ENCODE data around the gene LEKR1.
"Not testable (repeated sequence)": the region's sequence is repeated elsewhere in the genome, so short reads cannot be mapped to it uniquely, and the experiment has no call there.

Gene LEKR1

GRCh38 chr3:156897851-156898250 is 71.7 kb downstream of the LEKR1 start:
- H3K9ac ChIP-seq (ENCODE audit: low read length in 5 of 5); H3K36me3 ChIP-seq (ENCODE audit: control insufficient read depth in 5 of 5, insufficient read depth in 5 of 5, low read length in 5 of 5); H3K27ac ChIP-seq (ENCODE audit: low read depth, low read length); H3K4me1 ChIP-seq (ENCODE audit: control insufficient read depth in 5 of 5, insufficient read depth in 5 of 5, low read length in 5 of 5); H3K27me3 ChIP-seq (ENCODE audit: control insufficient read depth in 5 of 5, insufficient read depth in 4 of 5, low read length in 5 of 5); H3K9me3 ChIP-seq (ENCODE audit: control insufficient read depth in 5 of 5, low read length in 5 of 5); H3K4me3 ChIP-seq (ENCODE audit: low read depth in 1 of 5, low read length in 5 of 5): not testable (repeated sequence)

- H3K4me1 ChIP-seq (ENCODE audit: control insufficient read depth in 5 of 5, insufficient read depth in 5 of 5, low read length in 5 of 5) = no peaks in the 10 kb centered on the region
- H3K27ac ChIP-seq (ENCODE audit: low read depth, low read length) = no peak overlapping the region
- no peaks in the 10 kb centered on the region for H3K36me3 ChIP-seq (ENCODE audit: control insufficient read depth in 5 of 5, insufficient read depth in 5 of 5, low read length in 5 of 5)
- H3K9me3 ChIP-seq (ENCODE audit: control insufficient read depth in 5 of 5, low read length in 5 of 5) = peaks cover 0 to 4% (median 0%) of the 10 kb centered on the region in 5 donors
- no peaks in the 10 kb centered on the region for H3K27me3 ChIP-seq (ENCODE audit: control insufficient read depth in 5 of 5, insufficient read depth in 4 of 5, low read length in 5 of 5)
- H3K4me3 ChIP-seq (ENCODE audit: low read depth in 1 of 5, low read length in 5 of 5) = no peak overlapping the region
- H3K9ac ChIP-seq (ENCODE audit: low read length in 5 of 5) = no peak overlapping the region
Observed at GRCh38 chr3:156898296-156898880, 72.2 kb downstream of the LEKR1 start.

GRCh38 chr3:156899951-156900350 is 73.8 kb downstream of the LEKR1 start:
- no peak overlapping the region for H3K9ac ChIP-seq (ENCODE audit: low read length in 5 of 5)
- no peak overlapping the region for H3K27ac ChIP-seq (ENCODE audit: low read depth, low read length)
- H3K36me3 ChIP-seq (ENCODE audit: control insufficient read depth in 5 of 5, insufficient read depth in 5 of 5, low read length in 5 of 5) = no peaks in the 10 kb centered on the region
- H3K4me3 ChIP-seq (ENCODE audit: low read depth in 1 of 5, low read length in 5 of 5) = no peak overlapping the region
- H3K9me3 ChIP-seq (ENCODE audit: control insufficient read depth in 5 of 5, low read length in 5 of 5) = peaks cover 0 to 4% (median 0%) of the 10 kb centered on the region in 5 donors
- H3K27me3 ChIP-seq (ENCODE audit: control insufficient read depth in 5 of 5, insufficient read depth in 4 of 5, low read length in 5 of 5) = no peaks in the 10 kb centered on the region
- no peaks in the 10 kb centered on the region for H3K4me1 ChIP-seq (ENCODE audit: control insufficient read depth in 5 of 5, insufficient read depth in 5 of 5, low read length in 5 of 5)

- Histone ChIP-seq H3K4me3 (ENCODE audit: low read depth in 1 of 5, low read length in 5 of 5) (no peak overlapping the region), H3K4me1 (ENCODE audit: control insufficient read depth in 5 of 5, insufficient read depth in 5 of 5, low read length in 5 of 5) (no peaks in the 10 kb centered on the region), H3K27ac (ENCODE audit: low read depth, low read length) (no peak overlapping the region), H3K36me3 (ENCODE audit: control insufficient read depth in 5 of 5, insufficient read depth in 5 of 5, low read length in 5 of 5) (no peaks in the 10 kb centered on the region), H3K27me3 (ENCODE audit: control insufficient read depth in 5 of 5, insufficient read depth in 4 of 5, low read length in 5 of 5) (no peaks in the 10 kb centered on the region), H3K9me3 (ENCODE audit: control insufficient read depth in 5 of 5, low read length in 5 of 5) (no peaks in the 10 kb centered on the region), H3K9ac (ENCODE audit: low read length in 5 of 5) (no peak overlapping the region)
Observed at GRCh38 chr3:156902916-156903315, 76.8 kb downstream of the LEKR1 start.

- no peak overlapping the region for H3K27ac ChIP-seq (ENCODE audit: low read depth, low read length)
- no peaks in the 10 kb centered on the region for H3K27me3 ChIP-seq (ENCODE audit: control insufficient read depth in 5 of 5, insufficient read depth in 4 of 5, low read length in 5 of 5)
- H3K4me1 ChIP-seq (ENCODE audit: control insufficient read depth in 5 of 5, insufficient read depth in 5 of 5, low read length in 5 of 5) = no peaks in the 10 kb centered on the region
- no peak overlapping the region for H3K4me3 ChIP-seq (ENCODE audit: low read depth in 1 of 5, low read length in 5 of 5)
- no peaks in the 10 kb centered on the region for H3K9me3 ChIP-seq (ENCODE audit: control insufficient read depth in 5 of 5, low read length in 5 of 5)
- no peaks in the 10 kb centered on the region for H3K36me3 ChIP-seq (ENCODE audit: control insufficient read depth in 5 of 5, insufficient read depth in 5 of 5, low read length in 5 of 5)
- H3K9ac ChIP-seq (ENCODE audit: low read length in 5 of 5) = no peak overlapping the region
Observed at GRCh38 chr3:156906275-156906674, 80.1 kb downstream of the LEKR1 start.

GRCh38 chr3:156908398-156908797 is 82.2 kb downstream of the LEKR1 start:
- H3K36me3 ChIP-seq (ENCODE audit: control insufficient read depth in 5 of 5, insufficient read depth in 5 of 5, low read length in 5 of 5) = no peaks in the 10 kb centered on the region
- H3K9ac ChIP-seq (ENCODE audit: low read length in 5 of 5) = no peak overlapping the region
- H3K4me1 ChIP-seq (ENCODE audit: control insufficient read depth in 5 of 5, insufficient read depth in 5 of 5, low read length in 5 of 5) = no peaks in the 10 kb centered on the region
- H3K27ac ChIP-seq (ENCODE audit: low read depth, low read length) = no peak overlapping the region
- H3K9me3 ChIP-seq (ENCODE audit: control insufficient read depth in 5 of 5, low read length in 5 of 5) = no peaks in the 10 kb centered on the region
- no peak overlapping the region for H3K4me3 ChIP-seq (ENCODE audit: low read depth in 1 of 5, low read length in 5 of 5)
- no peaks in the 10 kb centered on the region for H3K27me3 ChIP-seq (ENCODE audit: control insufficient read depth in 5 of 5, insufficient read depth in 4 of 5, low read length in 5 of 5)

- Histone ChIP-seq H3K36me3 (ENCODE audit: control insufficient read depth in 5 of 5, insufficient read depth in 5 of 5, low read length in 5 of 5) (no peaks in the 10 kb centered on the region), H3K27ac (ENCODE audit: low read depth, low read length) (no peak overlapping the region), H3K4me3 (ENCODE audit: low read depth in 1 of 5, low read length in 5 of 5) (no peak overlapping the region), H3K4me1 (ENCODE audit: control insufficient read depth in 5 of 5, insufficient read depth in 5 of 5, low read length in 5 of 5) (no peaks in the 10 kb centered on the region), H3K27me3 (ENCODE audit: control insufficient read depth in 5 of 5, insufficient read depth in 4 of 5, low read length in 5 of 5) (no peaks in the 10 kb centered on the region), H3K9me3 (ENCODE audit: control insufficient read depth in 5 of 5, low read length in 5 of 5) (no peaks in the 10 kb centered on the region), H3K9ac (ENCODE audit: low read length in 5 of 5) (no peak overlapping the region)
Observed at GRCh38 chr3:156910022-156910421, 83.9 kb downstream of the LEKR1 start.

- not testable (repeated sequence) for H3K9me3 ChIP-seq (ENCODE audit: control insufficient read depth in 5 of 5, low read length in 5 of 5); H3K27ac ChIP-seq (ENCODE audit: low read depth, low read length); H3K9ac ChIP-seq (ENCODE audit: low read length in 5 of 5); H3K36me3 ChIP-seq (ENCODE audit: control insufficient read depth in 5 of 5, insufficient read depth in 5 of 5, low read length in 5 of 5); H3K4me3 ChIP-seq (ENCODE audit: low read depth in 1 of 5, low read length in 5 of 5); H3K27me3 ChIP-seq (ENCODE audit: control insufficient read depth in 5 of 5, insufficient read depth in 4 of 5, low read length in 5 of 5); H3K4me1 ChIP-seq (ENCODE audit: control insufficient read depth in 5 of 5, insufficient read depth in 5 of 5, low read length in 5 of 5)
Observed at GRCh38 chr3:156910831-156911230, 84.7 kb downstream of the LEKR1 start.

- H3K27me3 ChIP-seq (ENCODE audit: control insufficient read depth in 5 of 5, insufficient read depth in 4 of 5, low read length in 5 of 5); H3K9ac ChIP-seq (ENCODE audit: low read length in 5 of 5); H3K36me3 ChIP-seq (ENCODE audit: control insufficient read depth in 5 of 5, insufficient read depth in 5 of 5, low read length in 5 of 5); H3K4me1 ChIP-seq (ENCODE audit: control insufficient read depth in 5 of 5, insufficient read depth in 5 of 5, low read length in 5 of 5); H3K4me3 ChIP-seq (ENCODE audit: low read depth in 1 of 5, low read length in 5 of 5); H3K9me3 ChIP-seq (ENCODE audit: control insufficient read depth in 5 of 5, low read length in 5 of 5); H3K27ac ChIP-seq (ENCODE audit: low read depth, low read length): not testable (repeated sequence)
Observed at GRCh38 chr3:156914300-156914699, 88.1 kb downstream of the LEKR1 start.

- no peak overlapping the region for H3K9ac ChIP-seq (ENCODE audit: low read length in 5 of 5)
- H3K36me3 ChIP-seq (ENCODE audit: control insufficient read depth in 5 of 5, insufficient read depth in 5 of 5, low read length in 5 of 5) = no peaks in the 10 kb centered on the region
- H3K4me3 ChIP-seq (ENCODE audit: low read depth in 1 of 5, low read length in 5 of 5) = no peak overlapping the region
- no peaks in the 10 kb centered on the region for H3K27me3 ChIP-seq (ENCODE audit: control insufficient read depth in 5 of 5, insufficient read depth in 4 of 5, low read length in 5 of 5)
- H3K4me1 ChIP-seq (ENCODE audit: control insufficient read depth in 5 of 5, insufficient read depth in 5 of 5, low read length in 5 of 5) = no peaks in the 10 kb centered on the region
- no peak overlapping the region for H3K27ac ChIP-seq (ENCODE audit: low read depth, low read length)
- H3K9me3 ChIP-seq (ENCODE audit: control insufficient read depth in 5 of 5, low read length in 5 of 5) = no peaks in the 10 kb centered on the region
Observed at GRCh38 chr3:156915372-156915771, 89.2 kb downstream of the LEKR1 start.

- Histone ChIP-seq H3K27ac (ENCODE audit: low read depth, low read length) (no peak overlapping the region), H3K4me1 (ENCODE audit: control insufficient read depth in 5 of 5, insufficient read depth in 5 of 5, low read length in 5 of 5) (no peaks in the 10 kb centered on the region), H3K9me3 (ENCODE audit: control insufficient read depth in 5 of 5, low read length in 5 of 5) (peaks cover 0 to 4% (median 0%) of the 10 kb centered on the region in 5 donors), H3K4me3 (ENCODE audit: low read depth in 1 of 5, low read length in 5 of 5) (no peak overlapping the region), H3K9ac (ENCODE audit: low read length in 5 of 5) (no peak overlapping the region), H3K36me3 (ENCODE audit: control insufficient read depth in 5 of 5, insufficient read depth in 5 of 5, low read length in 5 of 5) (no peaks in the 10 kb centered on the region), H3K27me3 (ENCODE audit: control insufficient read depth in 5 of 5, insufficient read depth in 4 of 5, low read length in 5 of 5) (no peaks in the 10 kb centered on the region)
Observed at GRCh38 chr3:156918746-156919145, 92.6 kb downstream of the LEKR1 start.
